ENCODE results near the gene LZTR1.
"Not testable (repeated sequence)": the region's sequence is repeated elsewhere in the genome, so short reads cannot be mapped to it uniquely, and the experiment has no call there.

Gene LZTR1

DNA sequence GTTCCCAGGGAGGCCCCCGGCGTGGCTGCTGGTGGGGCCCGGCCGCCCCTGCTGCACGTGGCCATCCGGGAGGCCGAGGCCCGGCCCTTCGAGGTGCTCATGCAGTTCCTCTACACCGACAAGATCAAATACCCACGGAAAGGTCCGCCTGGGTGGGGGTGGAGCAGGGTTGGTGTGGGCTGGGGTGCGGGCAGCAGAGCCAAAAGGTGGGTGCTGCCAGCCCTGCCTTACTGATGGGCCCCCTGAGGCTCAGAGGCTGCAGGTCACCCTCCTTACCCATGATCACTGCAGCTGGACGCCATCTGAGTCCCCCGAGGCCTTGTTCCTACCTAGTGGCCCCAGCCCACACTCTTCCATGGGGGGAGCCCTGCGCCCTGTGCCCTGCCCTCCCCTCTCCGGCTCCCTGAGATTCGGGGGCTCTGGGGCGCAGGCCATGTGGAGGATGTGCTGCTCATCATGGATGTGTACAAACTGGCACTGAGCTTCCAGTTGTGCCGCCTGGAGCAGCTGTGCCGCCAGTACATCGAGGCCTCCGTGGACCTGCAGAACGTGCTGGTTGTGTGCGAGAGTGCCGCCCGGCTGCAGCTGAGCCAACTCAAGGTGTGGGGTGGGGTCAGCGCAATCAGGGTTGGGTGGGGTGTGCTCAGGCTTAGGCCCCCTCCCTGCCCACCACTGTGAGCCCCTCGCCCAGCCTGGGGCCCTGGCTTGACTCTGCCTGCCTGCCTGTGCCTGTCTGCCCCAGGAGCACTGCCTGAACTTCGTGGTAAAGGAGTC, 12.2 kb downstream of the LZTR1 start:
- no peak for DNase-seq

DNA sequence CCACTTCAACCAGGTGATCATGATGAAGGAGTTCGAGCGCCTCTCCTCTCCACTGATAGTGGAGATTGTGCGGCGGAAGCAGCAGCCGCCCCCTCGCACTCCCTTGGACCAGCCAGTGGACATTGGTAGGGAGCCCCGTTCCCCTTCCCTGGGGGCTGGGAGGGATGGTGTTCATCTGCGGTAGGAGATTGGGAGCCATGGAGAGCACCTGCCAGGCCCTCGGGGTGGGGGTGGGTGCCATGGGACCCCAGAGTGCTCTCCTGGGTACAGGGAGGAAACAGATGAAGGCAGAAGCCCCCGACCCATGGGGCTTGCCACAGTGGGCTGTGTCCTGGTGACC, 12.8 kb downstream of the LZTR1 start:
- DNase-seq = no peak

DNA sequence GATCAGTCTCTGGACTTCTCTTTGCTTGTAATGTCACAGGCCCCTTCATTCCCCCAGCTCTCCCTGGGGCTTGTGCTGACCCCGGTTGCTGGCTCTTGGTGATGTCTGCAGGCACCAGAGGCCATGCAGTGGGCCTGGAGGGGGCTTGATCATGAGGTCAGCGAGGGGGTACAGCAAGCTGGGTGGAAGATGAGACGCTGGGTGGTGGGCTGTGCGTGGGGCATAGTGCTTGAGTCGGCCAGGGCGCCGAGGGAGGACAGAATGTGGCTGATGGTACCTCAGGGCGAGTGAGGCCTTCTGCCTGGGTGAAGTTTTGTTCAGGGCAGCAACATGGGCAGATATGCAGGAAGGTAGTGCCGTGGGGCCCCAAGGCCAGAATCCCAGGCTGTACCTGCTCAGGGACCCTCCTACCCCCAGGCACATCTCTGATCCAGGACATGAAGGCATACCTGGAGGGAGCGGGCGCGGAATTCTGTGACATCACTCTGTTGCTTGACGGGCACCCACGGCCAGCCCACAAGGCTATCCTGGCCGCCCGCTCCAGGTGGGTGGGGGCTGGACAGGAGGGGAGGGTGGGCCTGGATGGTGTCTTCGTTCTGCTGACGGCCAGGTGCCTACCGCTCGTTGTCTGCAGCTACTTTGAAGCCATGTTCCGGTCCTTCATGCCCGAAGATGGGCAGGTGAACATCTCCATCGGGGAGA, 13.4 kb downstream of the LZTR1 start:
- DNase-seq = no peak

DNA sequence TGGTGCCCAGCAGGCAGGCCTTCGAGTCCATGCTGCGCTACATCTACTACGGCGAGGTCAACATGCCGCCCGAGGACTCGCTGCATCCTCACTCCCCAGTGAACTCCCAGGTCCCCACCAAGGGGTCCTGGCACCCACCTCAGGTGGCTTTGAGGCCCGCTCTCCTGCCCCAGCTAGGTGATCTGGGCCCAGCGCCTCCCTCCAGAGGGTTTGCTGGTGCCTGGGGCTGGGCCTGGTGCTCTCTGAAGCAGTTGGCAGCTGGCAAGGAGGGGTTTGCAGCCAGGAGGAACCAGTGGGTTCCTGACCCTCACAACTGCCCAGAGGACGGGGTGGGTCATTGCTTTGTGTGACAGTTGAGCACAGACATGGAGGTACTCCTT, 13.9 kb downstream of the LZTR1 start:
- DNase-seq = no peak

DNA sequence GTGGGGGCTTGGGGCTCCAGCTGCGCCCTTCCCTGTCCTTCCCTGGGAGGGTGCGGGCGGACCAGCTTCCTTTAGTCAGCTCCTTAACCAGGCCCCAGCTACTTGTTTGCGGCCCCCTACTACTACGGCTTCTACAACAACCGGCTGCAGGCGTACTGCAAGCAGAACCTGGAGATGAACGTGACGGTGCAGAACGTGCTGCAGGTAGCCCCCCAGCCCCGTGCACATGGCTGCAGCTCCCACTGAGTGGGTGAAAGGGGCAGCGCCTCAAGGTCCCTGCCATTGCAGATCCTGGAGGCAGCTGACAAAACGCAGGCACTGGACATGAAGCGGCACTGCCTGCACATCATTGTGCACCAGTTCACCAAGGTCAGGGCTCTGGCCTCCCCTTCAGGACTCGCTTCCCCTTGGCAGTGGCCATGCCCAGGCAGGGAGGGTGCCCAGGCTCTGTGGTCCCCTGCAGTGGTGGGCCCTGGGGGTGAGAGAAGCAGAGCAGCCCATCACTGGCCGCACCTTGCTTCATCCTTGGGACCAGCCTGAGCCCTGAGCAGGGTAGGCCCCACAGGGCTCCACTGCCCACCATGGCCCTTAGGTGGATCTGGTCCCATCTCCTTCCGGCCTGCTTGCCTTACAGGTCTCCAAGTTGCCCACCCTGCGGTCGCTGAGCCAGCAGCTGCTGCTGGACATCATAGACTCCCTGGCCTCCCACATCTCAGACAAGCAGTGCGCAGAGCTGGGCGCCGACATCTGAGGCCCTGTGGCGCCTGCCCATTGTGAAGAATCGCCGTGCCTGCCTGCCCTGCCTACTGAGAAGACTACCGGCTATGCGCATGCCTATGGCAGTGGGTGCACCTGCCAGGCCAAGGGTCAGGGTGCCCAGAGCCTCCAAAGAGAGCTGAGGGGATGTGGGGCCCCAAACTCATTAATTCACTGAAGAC, 14.8 kb downstream of the LZTR1 start:
- no peak for DNase-seq

DNA sequence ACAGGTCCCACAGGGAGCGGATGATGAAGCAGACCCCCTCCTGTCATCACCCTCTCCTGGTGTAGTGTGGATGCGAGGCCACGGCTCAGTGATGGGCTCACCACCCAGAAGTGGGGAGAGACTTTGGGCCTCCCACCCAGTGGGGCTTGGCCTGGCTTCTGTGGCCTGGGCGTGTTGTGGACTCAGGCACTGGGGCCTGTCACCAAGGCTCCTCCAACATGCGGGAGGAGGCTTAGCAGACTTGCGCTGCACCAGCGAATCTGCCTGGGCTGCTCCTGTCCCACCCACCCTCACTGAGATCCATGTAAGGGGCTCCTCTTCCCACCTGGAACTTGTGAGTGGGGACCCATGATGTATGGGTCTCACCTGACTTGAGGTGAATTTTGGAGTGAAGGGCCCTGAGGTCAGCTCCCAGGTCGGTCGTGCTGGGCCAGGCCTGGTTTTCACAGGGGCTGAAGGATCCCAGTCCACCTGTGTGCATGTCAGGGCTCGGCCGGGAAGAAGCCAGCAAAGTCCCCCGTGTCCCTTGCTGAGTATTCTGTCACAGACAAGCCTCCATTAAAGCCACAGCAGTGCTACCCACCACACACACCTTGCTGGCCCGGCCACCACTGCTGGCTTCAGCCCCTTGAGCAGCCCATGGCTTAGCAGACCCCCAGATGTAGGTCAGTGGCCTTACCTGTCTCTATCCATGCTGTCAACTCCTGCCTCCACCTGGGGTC, 15.6 kb downstream of the LZTR1 start:
- no peak for DNase-seq

DNA sequence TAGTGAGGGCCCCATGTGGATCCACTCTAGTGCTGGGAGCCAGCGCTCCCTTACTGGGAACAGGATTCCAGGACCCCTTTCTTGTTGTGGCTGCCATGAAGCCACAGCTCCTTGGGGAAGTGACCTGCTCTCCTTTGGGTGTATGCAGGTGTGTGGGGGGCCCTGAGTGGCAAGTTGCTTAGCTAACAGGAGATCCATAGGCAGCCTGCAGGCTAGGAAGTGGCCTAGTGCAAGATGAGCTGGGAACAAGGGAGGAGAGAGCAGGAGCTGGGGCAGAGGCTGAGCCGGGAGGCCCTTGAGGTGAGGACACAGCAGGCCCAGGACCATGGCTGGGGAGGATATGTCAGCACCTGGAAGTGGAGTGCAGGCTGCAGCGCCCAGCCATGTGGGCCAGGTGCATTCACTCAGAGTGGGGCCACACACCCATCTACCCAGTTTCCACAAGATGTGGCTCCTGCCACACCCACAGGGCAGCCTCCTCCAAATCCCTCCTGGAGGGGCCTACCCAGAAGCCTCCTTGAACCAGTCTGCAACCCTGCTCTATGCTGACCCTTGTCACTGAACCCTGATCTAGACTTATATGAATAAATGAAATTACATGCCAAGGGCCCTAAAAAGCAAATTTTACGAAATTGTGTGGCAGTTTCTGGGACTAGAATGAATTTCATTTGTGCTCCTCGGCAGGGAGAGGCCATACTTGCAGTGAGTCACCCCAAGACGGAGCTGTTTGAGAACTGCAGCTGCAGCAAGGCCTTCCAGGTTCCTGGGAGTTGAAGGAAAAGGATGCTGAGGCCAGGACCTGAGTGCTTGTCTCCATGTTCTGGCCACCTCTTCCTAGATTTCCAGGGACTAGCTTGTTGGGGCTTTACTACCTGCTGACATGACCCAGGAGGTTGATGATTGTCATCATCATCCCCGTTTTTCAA, 16.6 kb downstream of the LZTR1 start:
- DNase-seq = no peak

DNA sequence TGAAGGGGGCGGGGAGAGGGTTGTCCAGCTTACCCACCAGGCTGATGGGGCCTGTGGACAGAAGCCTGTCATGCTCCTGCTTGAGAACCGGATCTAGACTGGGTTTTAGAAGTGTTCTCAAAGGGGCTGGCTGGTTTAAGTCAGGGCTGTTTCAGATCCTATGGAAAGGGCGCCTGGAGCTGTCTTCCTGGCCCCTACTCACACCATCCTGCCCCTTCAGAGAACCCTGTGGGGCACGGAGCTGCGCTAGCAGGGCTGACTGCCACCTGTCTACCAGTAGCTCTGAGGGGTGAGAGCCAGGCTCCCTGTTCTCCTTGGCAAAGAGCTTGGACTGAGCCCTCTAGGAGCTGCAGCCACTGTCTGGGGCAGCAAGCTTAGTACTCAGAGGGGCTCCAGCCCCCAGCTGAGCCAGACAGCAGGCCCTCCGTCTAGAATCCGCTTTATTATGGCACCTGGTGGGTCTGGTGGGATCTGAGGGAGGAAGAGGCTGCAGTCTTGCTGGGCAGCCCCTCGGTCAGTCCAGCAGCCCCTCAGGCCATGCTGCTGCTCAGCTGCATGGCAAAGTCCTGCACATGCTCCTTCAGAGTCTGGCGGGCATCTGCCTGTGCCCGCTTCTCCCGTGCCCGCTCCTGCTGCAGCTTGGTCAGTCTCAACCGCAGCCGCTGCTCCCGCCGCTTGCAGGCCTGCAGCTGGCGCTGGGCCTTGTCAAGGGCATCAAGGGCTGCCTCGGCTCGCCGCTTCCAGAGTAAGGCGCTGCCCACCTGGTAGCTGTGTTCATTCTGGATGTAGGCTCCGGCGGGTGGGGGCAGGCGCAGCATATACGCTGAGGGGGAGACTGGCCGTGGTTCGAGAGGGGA, 17.5 kb downstream of the LZTR1 start:
- DNase-seq = no peak

DNA sequence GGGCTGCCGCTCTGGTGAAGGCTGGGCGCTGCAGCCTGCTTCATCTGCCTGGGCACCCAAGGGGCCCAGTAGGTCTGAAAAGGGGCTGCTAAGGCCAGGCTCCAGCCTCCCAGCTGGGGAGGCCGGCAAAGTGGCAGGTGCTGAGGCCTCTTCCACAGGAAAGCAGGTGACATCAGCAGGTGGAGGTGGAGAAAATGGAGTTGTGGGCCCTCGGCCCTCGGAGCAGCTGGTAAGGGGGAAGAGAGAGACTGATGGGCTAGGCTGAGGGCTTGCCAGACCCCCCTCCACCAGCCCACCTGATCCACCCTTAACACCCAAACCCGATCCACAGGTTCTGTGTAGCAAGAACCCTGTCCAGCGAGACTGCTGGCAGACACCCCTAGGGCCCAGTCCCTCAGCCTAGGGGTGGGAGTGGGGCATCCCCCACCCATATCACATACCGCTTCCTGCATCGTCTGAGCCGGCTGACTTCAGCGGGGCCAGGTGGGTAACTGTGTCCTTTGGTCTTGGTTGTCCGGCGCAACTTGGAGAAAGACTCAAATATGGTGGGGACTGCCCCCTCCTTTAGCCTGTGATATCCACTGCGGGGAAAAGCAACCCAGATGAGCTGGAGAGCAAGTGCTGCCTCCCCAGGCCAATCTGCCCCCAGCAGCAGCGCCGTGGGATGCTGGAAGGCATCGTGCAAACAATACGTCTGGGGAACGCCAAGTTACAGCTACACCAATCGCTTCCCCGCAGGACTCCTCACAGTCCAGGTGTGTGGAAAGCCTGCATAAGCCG, 18.3 kb downstream of the LZTR1 start:
- no peak for DNase-seq

DNA sequence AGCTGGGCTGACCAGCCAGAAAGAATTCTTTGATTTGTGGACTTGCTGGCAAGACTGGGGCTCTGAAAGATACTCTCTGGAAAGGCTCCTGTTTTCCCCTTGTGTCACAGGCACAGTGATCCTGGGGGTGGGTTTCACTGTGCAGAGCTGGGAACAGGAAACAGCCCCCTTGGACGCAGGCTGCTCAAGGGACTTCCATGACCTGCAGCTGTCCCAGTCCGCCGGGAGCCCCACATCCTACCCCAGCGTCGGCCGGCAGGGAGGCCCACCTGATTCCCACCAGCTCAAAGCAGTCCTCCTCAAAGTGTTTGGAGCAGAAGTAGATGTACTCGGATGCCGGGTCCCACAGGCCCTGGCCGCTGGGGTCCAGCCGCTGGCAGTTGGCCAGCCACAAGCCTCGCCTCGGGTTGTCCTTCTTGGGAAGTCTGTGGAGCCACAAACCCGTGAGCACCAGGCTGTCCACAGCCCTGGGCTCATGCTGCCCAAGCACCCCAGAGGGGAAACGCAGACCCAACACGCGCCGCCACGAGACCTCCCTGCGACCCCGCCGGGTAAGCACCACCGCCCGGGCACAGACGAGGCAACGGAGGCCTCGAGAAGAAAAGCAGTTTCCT, 19.0 kb downstream of the LZTR1 start:
- peak in 5 of 56 donors; percentile 51 to 64 (median 54) for DNase-seq

DNA sequence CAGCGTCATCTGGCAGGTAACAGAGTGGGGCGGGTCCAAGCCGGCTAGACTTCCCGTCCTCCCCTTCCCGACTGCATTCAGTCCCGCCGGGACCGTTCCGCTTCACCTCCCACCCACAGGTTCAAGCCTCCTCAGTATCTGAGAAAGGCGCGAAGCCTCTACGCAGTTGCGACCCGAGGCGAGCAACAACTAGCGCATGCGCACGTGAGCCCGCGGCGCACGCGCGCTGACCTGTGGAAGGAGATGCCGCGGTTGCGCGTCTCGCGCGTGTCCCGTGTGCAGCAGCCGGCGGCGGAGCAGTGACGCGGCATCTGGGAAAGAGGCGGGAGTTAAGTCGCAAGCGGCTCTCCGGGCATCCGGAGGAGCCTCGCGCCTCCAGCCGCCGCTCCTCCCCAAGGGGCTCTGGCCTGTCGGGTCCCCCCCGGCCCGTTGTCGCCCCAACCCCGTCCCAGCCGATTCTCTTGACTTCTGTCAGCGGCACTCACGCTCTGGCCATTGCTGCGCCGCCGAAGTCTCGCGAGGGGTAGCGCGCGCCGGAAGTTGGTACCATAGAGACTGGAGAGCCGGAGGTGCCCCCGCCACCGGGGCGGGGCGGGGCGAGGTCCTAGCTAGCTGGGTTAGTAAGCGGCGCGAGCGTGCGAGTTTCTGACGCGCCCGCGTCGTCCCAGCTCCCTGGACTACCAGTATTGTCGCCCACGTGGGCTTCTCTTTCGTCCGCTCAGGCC, 19.7 kb downstream of the LZTR1 start, which contains the start of gene THAP7:
THAP7 (minus strand) TSS at position 518 of the 725 bp plus-strand sequence; CDS start at position 311, 207 bp downstream.
- DNase-seq = peak; percentile 71 to 99 (median 94)

DNA sequence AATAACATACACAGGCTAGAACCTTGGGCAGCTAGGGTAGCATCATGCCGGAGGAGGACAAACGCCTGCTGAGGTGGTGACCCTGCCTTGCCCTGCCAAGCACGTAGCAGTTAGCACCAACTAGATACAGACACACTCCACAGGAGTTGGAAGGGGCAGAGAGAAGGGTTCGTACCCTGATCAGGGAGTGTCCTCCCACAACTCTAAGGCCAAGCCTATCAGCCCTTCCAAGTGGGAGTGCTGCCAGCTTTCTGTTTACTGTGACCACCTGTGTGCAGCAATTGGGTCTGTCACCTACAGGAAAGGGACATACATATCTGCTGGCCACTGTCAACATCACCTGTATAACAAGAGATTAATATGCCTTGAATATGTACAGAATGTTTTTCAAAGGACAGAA, 21.7 kb downstream of the LZTR1 start:
- DNase-seq = no peak

DNA sequence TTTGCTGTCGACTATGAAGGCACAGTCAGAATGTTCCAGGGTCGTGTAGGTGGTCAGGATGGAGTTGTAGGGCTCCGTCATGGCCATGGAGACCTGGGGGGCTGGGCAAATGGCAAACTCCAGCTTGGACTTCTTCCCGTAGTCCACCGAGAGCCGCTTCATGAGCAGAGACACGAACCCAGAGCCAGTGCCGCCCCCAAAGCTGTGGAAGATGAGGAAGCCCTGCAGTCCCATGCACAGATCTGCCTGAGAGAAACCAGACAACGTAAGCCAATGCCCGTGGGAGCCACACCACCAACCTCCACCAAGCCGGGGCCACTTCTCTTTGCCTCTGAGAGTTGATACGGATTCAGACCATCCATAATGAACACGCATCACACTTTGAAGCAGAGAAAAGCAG, 27.1 kb downstream of the LZTR1 start:
- DNase-seq = not testable (repeated sequence)

DNA sequence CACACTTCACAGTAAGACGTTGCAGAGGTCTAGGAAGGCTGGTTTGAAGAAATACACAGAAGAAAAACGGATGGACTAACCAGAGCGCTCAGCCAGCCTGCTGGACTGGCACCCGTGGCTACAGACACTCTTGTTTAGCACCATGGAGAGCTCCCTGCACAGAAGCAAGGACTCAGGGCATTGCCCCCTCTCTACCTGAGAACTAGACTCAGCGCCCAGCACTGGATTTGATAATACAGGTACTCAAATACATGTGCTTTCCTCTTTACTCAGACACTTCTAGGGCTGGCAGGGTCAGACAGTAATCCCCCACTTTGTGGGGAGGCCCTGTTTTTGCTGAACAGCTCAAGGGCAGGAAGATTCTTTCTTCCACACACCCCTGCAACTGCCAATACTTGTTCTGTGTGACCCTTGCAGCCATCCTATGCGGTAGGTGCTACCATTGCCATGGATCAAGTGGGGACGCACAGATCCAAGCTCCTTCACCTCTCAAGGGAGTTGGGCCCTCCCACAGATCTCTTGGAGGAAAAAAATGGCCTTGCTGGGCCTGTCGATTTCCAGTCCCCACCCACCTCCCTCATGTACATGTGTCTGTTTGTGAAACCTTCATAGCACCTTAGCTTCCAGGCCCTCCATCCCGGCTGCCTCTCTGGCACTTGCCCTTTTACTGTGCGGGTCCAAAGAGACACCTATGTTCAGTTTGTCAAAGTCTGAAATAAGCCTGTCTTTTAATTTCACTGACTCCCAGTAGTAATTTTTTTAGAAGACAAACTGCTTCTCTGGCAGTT, 27.7 kb downstream of the LZTR1 start:
- no peak for DNase-seq

DNA sequence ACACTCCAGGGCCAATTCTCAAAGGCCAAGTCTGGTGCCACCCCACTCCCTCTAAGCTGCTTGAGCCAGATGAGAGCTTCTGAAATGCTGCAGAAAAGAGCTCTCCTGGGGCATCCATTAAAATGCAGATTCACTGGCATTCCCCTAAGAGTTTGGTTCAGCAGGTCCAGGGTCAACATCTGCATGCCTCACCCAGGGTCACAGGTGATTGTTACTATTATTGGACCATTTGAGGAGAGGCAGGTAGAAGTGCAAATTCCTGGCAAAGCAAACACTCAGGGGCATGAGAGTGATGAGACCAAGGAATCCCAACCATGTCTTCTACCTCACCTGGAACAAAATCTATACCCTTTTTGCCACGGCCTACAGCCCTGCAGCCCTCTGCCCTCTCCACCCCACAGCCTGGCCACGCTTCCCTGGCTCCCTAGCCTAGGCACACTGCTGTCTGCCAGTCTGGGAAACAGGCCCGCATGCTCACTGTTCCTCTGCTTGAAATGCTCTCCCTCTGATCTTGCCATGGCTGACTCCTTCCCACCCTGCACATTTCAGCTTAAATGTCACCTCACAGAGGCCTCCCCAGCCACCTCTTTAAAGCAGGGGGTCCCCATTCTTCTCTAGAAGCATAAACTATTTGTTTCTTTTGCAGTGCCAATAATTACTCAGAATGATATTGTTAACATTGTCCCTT, 28.5 kb downstream of the LZTR1 start:
- DNase-seq = no peak

Data from amygdala (tissue), 56 donors.